Upper lobe of right lung (tissue), 1 donor: ENCODE data around the gene SH3BGRL. TPM values are rescaled to one million over a fixed set of nuclear protein-coding genes. Genes with fewer than 3 reads are reported as not detected.

Experiments used
- ATAC-seq: fragments of 200-7000 bp; cut with Tn5 transposase; one replicate; pipeline ENCODE4 v1.9.1; 2020; ENCODE audit warnings: mild to moderate bottlenecking, moderate library complexity
- DNase-seq: peaks from one replicate; pipeline ENCODE4 v3.0.0-alpha.2; 2020
- H3K27ac ChIP-seq: fragments of 200-600 bp; one replicate; pipeline ENCODE4 v1.8.0; 2022
- H3K27me3 ChIP-seq: fragments of 200-600 bp; one replicate; pipeline ENCODE4 v1.8.0; 2022; ENCODE audit warnings: mild to moderate bottlenecking
- H3K36me3 ChIP-seq: fragments of 200-600 bp; one replicate; pipeline ENCODE4 v1.8.0; 2022
- H3K4me1 ChIP-seq: fragments of 200-600 bp; one replicate; pipeline ENCODE4 v1.8.0; 2022
- H3K4me3 ChIP-seq: fragments of 200-600 bp; one replicate; pipeline ENCODE4 v1.8.0; 2022; ENCODE audit warnings: mild to moderate bottlenecking
- H3K9me3 ChIP-seq: fragments of 200-600 bp; one replicate; pipeline ENCODE4 v1.8.0; 2022
- CTCF ChIP-seq: fragments of 200-600 bp; IDR thresholded peaks from one replicate; pipeline ENCODE4 v1.8.0; 2022; ENCODE audit warnings: antibody characterized with exemption
- intact Hi-C: fragments of 100-400 bp; cut with DNase I; formaldehyde crosslinking; loops from one replicate; pipeline ENCODE4 v1.11.0; 2022
- total RNA-seq: library from RNA; stranded (reverse); fragmentation: NEBNext Ultra II Directional; extraction: Animal tissue kit (Norgen Biotek cat#: 25700); gene quantifications from one replicate; pipeline ENCODE4 v1.2.1, GENCODE V29; 2021
- donor health status: DM: no; HTN: yes; CAD: no; lungs with severe emphysema.

The SH3BGRL gene
- total RNA-seq, 1 donor from 2014 or later, result 144 TPM

GRCh38 chrX:81280148-81280547 lies 78.2 kb downstream of the SH3BGRL start:
- H3K4me3 ChIP-seq, result no peak overlapping the region
- no peaks in the 10 kb centered on the region for H3K4me1 ChIP-seq
- peaks cover 15% of the 10 kb centered on the region for H3K36me3 ChIP-seq
- no peaks in the 10 kb centered on the region for H3K27me3 ChIP-seq
- intact Hi-C loops, result no loop called here
- no peaks in the 10 kb centered on the region for H3K9me3 ChIP-seq
- TF ChIP-seq CTCF, result no peak
- no peak for ATAC-seq
- no peak overlapping the region for H3K27ac ChIP-seq
- no peak for DNase-seq

- Histone ChIP-seq H3K9me3 (no peaks in the 10 kb centered on the region), H3K36me3 (no peaks in the 10 kb centered on the region), H3K4me3 (no peak overlapping the region), H3K4me1 (no peaks in the 10 kb centered on the region), H3K27ac (no peak overlapping the region), H3K27me3 (no peaks in the 10 kb centered on the region)
- ATAC-seq, result no peak
- TF ChIP-seq CTCF, result no peak
- intact Hi-C loops, result no loop called here
- no peak for DNase-seq
These were observed 84.2 kb downstream of the SH3BGRL start for GRCh38 chrX:81286075-81286474.

- no peak overlapping the region for H3K4me3 ChIP-seq
- no peaks in the 10 kb centered on the region for H3K36me3 ChIP-seq
- H3K9me3 ChIP-seq, result no peaks in the 10 kb centered on the region
- no peak for TF ChIP-seq CTCF
- no peaks in the 10 kb centered on the region for H3K27me3 ChIP-seq
- intact Hi-C loops, result no loop called here
- ATAC-seq (no peak), DNase-seq (no peak)
- no peak overlapping the region for H3K27ac ChIP-seq
- H3K4me1 ChIP-seq, result no peaks in the 10 kb centered on the region
These were observed 84.7 kb downstream of the SH3BGRL start for GRCh38 chrX:81286608-81287007.

- Histone ChIP-seq H3K36me3 (no peaks in the 10 kb centered on the region), H3K27me3 (no peaks in the 10 kb centered on the region), H3K9me3 (no peaks in the 10 kb centered on the region), H3K4me3 (no peak overlapping the region), H3K27ac (no peak overlapping the region), H3K4me1 (no peaks in the 10 kb centered on the region)
- intact Hi-C loops, result no loop called here
- ATAC-seq (no peak), DNase-seq (no peak)
- no peak for TF ChIP-seq CTCF
These were observed 90.1 kb downstream of the SH3BGRL start for GRCh38 chrX:81291996-81292395.

- intact Hi-C loops, result no loop called here
- no peak overlapping the region for H3K27ac ChIP-seq
- H3K9me3 ChIP-seq, result no peaks in the 10 kb centered on the region
- ATAC-seq, result no peak
- no peak for DNase-seq
- H3K4me1 ChIP-seq, result no peaks in the 10 kb centered on the region
- peaks cover 6% of the 10 kb centered on the region for H3K36me3 ChIP-seq
- TF ChIP-seq CTCF, result no peak
- H3K27me3 ChIP-seq, result no peaks in the 10 kb centered on the region
- H3K4me3 ChIP-seq, result no peak overlapping the region
These were observed 92.2 kb downstream of the SH3BGRL start for GRCh38 chrX:81294101-81294500.

- Histone ChIP-seq H3K36me3 (peaks cover 6% of the 10 kb centered on the region), H3K4me3 (no peak overlapping the region), H3K4me1 (no peaks in the 10 kb centered on the region), H3K9me3 (no peaks in the 10 kb centered on the region), H3K27ac (no peak overlapping the region), H3K27me3 (no peaks in the 10 kb centered on the region)
- ATAC-seq, result no peak
- intact Hi-C loops, result no loop called here
- no peak for TF ChIP-seq CTCF
- DNase-seq, result no peak
These were observed 100.0 kb downstream of the SH3BGRL start for GRCh38 chrX:81301877-81302276.
